Measurements from ENCODE around the gene PARVB.
A peak's percentile ranks its signal among the peaks of the same experiment; 100 is the strongest.
"Not testable (repeated sequence)": the region's sequence is repeated elsewhere in the genome, so short reads cannot be mapped to it uniquely, and the experiment has no call there.

The PARVB gene

GRCh38 chr22:44056649-44057048, 32.5 kb downstream of the PARVB start:
- not testable (repeated sequence) for DNase-seq (ENCODE audit: low read depth)

- no peak for DNase-seq (ENCODE audit: low read depth)
Observed at GRCh38 chr22:44057401-44057987, 33.4 kb downstream of the PARVB start.

- no peak for DNase-seq (ENCODE audit: low read depth)
Observed at GRCh38 chr22:44063462-44064371, 39.6 kb downstream of the PARVB start.

- no peak for DNase-seq (ENCODE audit: low read depth)
Observed at GRCh38 chr22:44067033-44067432, 42.9 kb downstream of the PARVB start.

GRCh38 chr22:44067901-44068300, 43.8 kb downstream of the PARVB start:
- DNase-seq (ENCODE audit: low read depth), result no peak

GRCh38 chr22:44068422-44069191, 44.5 kb downstream of the PARVB start:
- DNase-seq (ENCODE audit: low read depth), result no peak

- DNase-seq (ENCODE audit: low read depth), result no peak
Observed at GRCh38 chr22:44070029-44070428, 45.9 kb downstream of the PARVB start.

GRCh38 chr22:44071781-44072326, 47.8 kb downstream of the PARVB start:
- DNase-seq (ENCODE audit: low read depth), result no peak

- DNase-seq (ENCODE audit: low read depth), result no peak
Observed at GRCh38 chr22:44074337-44074984, 50.4 kb downstream of the PARVB start.

- no peak for DNase-seq (ENCODE audit: low read depth)
Observed at GRCh38 chr22:44075022-44075421, 50.9 kb downstream of the PARVB start.

- DNase-seq (ENCODE audit: low read depth), result no peak
Observed at GRCh38 chr22:44075670-44076069, 51.6 kb downstream of the PARVB start.

GRCh38 chr22:44076825-44077224, 52.7 kb downstream of the PARVB start:
- DNase-seq (ENCODE audit: low read depth), result no peak

GRCh38 chr22:44080936-44081861, 57.1 kb downstream of the PARVB start:
- DNase-seq (ENCODE audit: low read depth), result peak; percentile 57

- no peak for DNase-seq (ENCODE audit: low read depth)
Observed at GRCh38 chr22:44082801-44083200, 58.7 kb downstream of the PARVB start.

- no peak for DNase-seq (ENCODE audit: low read depth)
Observed at GRCh38 chr22:44084044-44084772, 60.1 kb downstream of the PARVB start.

- DNase-seq (ENCODE audit: low read depth), result no peak
Observed at GRCh38 chr22:44085743-44086270, 61.7 kb downstream of the PARVB start.

- no peak for DNase-seq (ENCODE audit: low read depth)
Observed at GRCh38 chr22:44086271-44087088, 62.4 kb downstream of the PARVB start.

GRCh38 chr22:44087089-44087430, 63.0 kb downstream of the PARVB start:
- DNase-seq (ENCODE audit: low read depth), result no peak

GRCh38 chr22:44088976-44089570, 65.0 kb downstream of the PARVB start:
- no peak for DNase-seq (ENCODE audit: low read depth)
